T-helper 1 cell (primary cell): ENCODE data around the gene TRAPPC6A.

Experiments
- DNase-seq, 5 donors: peaks; one replicate each; pipeline ENCODE4 v3.0.0-alpha.2; 2012 to 2020

Gene TRAPPC6A

GRCh38 chr19:45184115-45184514, 6.1 kb upstream of the TRAPPC6A start:
- DNase-seq: no peak

DNA sequence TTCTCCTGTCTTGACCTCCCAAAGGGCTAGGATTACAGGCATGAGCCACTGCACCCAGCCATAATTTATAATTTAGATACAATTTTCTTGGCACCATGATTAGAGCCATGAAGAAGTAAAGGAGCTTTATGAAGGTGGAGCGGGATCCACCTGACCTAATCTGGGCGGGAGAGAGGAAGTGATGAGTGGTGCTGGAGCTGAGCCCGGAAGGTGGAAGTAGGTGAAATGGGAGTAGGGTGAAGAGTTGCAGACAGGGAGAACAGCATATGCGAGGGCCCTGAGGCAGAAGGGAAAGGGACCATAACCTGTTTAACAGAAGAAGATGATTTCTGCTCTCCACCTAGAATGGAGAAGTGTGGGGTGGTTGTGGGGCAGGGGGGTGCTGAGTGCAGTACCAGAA, 4.7 kb upstream of the TRAPPC6A start:
- DNase-seq: no peak

DNA sequence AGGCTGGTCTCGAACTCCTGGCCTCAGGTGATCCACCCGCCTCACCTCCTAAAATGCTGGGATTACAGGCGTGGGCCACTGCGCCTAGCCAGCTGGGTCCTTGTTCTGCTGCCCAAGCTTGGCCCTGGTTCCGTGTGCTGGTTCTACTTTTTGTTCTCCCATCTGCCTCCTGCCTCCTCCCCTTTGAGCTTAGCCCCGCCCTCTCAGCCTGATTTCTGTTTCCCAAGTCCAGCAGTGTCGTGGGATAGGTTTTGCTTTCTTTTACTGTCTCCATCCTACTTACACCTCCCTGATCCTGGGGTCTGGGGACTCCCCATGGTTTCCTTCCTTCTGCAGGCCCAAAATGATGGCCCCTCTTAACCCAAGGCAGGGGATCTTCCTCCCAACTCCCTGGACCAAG, 2.9 kb upstream of the TRAPPC6A start:
- no peak for DNase-seq

- no peak for DNase-seq
Observed at GRCh38 chr19:45179892-45180370, 1.9 kb upstream of the TRAPPC6A start.

DNA sequence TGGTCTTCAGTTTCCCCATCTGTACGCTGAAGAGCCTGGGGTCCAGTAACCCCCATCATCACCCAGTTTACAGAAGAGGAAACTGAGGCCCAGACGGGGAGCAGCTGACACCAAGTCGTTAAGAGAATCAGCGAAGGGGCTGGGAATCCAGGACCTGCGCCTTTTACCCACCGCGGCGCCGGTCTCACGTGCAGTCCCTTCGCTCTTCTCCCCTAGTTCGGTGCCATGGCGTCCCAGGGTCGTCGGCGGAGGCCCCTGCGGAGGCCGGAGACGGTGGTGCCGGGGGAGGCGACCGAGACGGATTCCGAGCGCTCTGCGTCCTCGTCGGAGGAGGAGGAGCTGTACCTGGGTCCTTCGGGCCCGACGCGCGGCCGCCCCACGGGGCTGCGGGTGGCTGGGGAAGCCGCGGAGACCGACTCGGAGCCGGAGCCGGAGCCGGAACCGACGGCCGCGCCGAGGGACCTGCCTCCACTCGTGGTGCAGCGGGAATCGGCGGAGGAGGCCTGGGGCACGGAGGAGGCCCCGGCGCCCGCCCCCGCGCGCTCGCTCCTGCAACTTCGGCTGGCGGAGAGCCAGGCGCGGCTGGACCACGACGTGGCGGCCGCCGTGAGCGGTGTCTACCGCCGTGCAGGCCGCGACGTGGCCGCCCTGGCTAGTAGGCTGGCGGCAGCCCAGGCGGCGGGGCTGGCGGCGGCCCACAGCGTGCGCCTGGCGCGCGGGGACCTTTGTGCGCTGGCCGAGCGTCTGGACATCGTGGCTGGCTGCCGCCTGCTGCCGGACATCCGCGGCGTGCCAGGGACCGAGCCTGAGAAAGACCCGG, 1.2 kb upstream of the TRAPPC6A start:
- DNase-seq: peak in 3 of 5 donors; percentile 25 to 43 (median 35)

DNA sequence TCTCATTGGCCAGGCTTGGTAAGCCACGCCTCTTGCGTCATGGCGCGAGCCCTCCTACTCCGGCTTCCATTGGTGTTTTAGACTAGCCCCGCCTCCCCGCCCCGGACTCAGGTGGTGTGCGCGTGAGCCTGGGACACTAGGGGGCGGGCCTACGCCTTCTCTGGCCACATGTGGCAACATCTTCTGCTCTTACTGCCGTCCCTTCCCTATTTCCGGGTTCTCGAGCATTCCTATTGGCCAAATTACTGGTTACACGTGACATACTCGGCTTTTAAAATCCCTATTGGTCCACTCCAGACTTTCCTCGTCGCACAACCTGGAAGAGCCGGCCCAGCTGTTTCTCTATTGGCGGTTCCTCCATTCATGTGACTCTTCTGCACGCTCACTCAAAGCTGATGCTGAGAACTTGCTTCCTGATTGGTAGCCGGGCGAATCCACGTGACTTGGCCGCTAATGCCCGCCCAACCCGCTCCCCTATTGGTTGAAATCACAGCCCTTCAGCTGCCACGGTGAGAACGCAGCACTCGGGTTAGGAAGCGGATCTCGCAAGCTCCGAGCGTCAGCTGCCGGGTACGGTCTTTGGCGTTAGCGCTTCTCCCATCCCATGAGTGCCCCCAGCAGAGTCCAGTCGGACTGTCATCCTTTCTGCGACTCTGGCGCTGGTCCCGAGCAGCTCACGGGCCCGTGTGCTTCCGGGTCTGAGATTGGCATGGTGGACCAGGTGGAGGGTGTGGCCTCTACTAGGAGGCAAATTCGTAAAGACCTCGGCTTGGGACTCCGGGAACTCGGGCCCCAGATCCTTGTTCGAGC, 430 bp upstream of the TRAPPC6A start, which contains the start of gene BLOC1S3:
TSS of gene BLOC1S3 (plus strand) at position 523 of the 810 bp plus-strand sequence. CDS start 513 bp downstream, outside the sequence.
- peak; percentile 100 for DNase-seq

DNA sequence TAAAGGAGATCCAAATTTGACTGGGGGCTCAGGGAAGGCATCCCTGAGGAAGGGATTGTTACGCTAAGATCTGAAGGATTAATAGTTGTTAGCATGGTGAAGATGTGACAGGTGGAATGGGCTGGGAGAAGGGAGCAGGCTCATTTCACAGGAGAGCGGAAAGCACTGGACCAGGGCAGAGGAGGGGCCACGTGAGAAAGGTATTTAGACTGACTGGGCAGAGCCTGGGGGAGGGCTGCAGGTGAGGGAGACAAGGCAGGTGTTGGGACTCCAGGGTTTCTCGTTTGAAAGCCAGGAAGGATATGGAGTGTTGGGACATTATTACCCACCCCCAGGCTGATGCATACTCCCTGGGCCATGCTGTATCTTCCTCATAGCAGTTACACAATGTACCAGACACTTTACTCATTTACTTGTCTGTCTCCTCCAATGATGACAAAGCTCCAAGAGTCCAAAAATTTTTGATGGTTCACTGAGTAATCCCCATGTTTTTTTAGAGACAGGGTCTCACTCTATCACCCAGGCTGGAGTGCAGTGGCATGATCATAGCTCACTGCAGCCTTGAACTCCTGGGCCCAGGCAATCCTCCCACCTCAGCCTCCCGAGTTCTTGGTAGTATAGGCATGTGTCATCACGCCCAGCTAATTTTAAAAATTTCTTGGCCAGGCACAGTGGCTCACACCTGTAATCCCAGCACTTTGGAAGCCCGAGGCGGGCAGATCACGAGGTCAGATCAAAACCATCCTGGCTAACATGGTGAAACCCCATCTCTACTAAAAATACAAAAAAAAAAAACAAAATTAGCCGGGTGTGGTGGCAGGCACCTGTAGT, 2.3 kb downstream of the TRAPPC6A start:
- no peak for DNase-seq

- no peak for DNase-seq
Observed at GRCh38 chr19:45173816-45174215, 4.2 kb downstream of the TRAPPC6A start.

- DNase-seq: no peak
Observed at GRCh38 chr19:45172611-45173208, 5.3 kb downstream of the TRAPPC6A start.

DNA sequence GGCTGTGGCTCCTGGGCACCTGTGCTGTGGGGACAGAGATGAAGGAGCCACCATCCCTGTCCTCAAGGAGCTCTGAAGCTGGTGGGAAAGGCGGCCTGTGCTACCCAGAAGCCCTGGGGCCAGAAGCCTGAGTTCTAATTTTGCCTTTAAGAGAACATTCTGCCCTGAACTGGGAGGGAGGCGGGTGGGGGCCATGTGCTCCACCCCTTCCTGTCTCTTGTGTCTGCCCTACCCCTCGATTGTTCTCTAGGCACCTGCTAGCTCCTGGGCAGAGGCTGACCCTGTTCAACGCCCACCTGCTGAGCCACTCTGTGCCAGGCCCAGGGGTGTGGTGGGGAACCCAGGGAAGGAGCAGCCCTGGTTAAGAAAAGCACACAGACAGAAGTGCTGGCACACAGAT, 5.9 kb downstream of the TRAPPC6A start:
- DNase-seq: peak in 3 of 5 donors; percentile 17 to 54 (median 28)

GRCh38 chr19:45171211-45171623, 6.8 kb downstream of the TRAPPC6A start:
- DNase-seq: peak in 4 of 5 donors; percentile 38 to 83 (median 42)

DNA sequence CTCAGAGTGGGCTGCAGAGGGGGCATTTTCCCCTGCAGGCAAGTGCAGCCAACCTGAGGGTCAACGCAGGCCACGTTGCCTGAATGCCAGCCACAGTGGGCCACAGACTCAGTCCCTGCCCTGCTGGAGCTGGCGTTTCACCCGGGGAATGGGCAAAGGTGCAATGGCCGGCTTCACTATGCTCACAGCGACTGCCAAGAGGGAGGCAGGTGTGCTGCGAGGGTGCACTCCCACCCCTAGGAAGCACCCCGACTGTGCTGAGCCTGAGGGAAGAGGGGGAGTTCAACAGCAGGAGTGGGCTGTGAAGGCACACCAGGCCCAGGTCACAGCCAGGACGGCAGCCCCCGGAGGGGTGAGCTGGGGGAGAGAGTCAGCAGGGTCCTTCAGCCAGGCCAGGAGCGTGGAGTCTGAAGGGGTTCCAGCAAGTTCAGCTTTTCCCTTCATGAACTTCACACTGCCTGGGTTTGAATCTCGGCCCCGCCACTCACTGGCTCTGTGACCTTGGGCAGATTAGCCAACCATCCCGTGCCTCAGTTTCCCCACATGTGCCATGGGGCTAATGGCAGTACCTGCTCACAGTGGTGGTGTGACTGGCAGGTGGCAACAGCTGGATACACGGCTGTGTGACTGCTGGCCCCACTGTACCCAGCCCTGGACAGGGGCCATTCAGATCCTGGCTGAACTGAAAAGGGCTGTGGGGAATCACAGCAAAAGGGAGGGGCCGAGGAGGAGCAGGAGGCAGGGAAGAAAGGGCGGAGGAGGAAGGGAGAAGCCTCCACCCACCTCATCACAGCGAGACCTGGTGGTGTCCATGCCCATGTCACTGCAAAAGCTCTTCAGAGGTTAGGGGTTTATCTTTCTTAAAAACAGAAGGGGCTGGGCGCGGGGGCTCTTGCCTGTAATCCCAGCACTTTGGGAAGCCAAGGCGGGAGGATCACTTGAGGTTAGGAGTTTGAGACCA, 7.6 kb downstream of the TRAPPC6A start:
- DNase-seq: no peak

- DNase-seq: no peak
Observed at GRCh38 chr19:45169602-45170001, 8.4 kb downstream of the TRAPPC6A start.

DNA sequence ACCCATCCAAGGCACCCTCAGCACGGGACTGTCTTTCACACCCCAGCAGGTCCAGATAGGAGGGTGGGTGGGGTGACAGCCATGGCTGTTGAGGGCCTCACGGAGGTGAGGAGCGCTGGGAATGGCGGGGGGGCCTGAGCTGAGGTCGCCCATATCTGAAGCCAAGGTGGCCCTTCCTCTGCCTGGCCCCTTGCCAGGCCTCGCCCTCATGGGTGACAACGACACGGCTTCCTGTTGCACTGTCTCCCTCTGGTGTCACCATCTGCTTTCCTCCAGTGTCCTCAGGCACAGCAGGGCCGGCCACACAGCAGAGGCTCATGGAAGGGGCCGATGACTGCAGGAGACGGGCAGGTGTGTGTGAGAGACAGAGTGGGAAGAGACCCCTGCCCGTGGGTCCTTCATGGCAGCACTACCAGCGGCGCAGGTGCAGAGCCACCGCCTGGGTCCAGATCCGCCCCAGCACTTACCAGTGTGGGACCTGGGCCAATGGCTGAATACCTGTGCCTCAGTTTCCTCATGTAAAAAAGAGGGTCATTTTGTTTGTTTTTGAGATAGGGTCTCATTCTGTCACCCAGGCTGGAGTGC, 9.2 kb downstream of the TRAPPC6A start:
- no peak for DNase-seq

DNA sequence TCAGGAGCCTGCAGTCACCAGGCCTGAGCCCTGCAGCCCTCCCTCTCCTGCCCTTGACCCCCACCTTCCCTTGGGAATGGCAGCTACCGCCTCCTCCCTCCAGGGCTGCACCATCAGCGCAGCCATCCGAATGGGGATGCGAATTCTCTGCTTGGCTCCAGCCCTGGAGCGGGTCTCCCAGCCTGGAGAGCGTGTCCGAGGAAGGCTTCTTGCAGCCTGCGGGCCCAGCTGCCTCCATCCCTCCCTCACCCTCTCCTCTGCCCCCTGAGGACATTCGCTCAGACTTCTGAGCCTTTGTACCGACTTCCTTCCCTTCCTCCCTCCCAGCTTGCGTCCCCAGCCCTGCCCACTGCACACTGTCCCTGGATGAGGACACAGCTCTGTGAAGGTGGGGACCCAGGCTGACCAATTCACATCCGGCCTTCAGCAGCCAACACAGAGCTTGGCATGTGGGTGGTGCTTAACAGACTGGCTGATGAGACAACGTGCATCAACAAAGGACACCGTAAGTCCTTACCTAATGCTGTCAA, 11.2 kb downstream of the TRAPPC6A start:
- DNase-seq: no peak

DNA sequence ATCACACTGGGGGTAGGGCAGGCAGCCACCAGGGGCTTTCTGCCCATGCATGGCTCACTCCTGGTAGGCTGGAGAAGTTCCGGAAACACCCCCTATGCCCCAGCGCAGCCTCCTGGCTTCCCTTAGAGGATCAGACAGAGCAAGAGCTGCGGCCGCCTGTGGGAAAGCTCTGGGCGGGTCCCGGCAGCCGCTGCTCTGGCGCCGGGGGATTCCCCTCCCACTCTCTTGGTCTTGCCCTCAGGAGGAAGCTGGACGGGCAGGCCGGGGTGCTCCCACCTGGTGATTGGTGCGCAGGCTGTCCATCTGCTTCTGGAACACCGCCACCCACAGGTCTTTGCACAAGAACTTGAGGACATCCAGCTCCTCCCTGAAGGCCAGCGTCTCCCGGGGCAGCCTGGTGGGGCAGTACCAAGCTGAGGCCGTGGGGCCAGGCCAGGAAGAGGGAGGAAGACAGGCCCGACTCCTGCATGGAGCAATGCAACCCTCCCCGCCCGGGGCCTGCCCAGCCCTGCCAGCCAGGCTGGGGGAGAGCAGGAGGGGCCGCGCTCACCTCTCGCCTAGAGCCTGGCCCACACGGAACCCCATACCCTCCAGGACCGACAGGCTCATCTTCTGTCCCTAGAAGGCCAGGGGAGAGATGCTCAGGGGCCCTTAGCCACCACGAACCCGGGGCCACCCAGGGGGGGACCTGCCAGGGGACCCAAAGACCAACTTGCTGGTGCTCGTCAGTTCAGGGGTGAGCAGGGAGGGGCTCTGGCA, 13.3 kb downstream of the TRAPPC6A start:
- DNase-seq: peak; percentile 30 to 53 (median 42)

- DNase-seq: no peak
Observed at GRCh38 chr19:45163751-45164460, 14.1 kb downstream of the TRAPPC6A start.

GRCh38 chr19:45163156-45163555, 14.9 kb downstream of the TRAPPC6A start:
- DNase-seq: no peak
